Esophagus squamous epithelium (tissue), 4 donors: ENCODE data around the gene DHFR2.

Source experiments
- CTCF ChIP-seq, 6 experiments: fragments of 450-650 bp in 4 of 6; fragments of 200-600 bp in 2 of 6; sonication (generic) in 2 of 6; IDR thresholded peaks; one replicate each; pipeline ENCODE4 v1.5.1; 2016 to 2019; ENCODE audit warnings: antibody characterized with exemption in 6 of 6, mild to moderate bottlenecking in 4 of 6, moderate library complexity in 4 of 6
- POLR2A ChIP-seq, 4 donors: fragments of 450-650 bp; IDR thresholded peaks; one replicate each; pipeline ENCODE4 v1.6.1; 2017; ENCODE audit warnings: antibody characterized with exemption in 4 of 4, mild to moderate bottlenecking in 4 of 4, moderate library complexity in 3 of 4

- TF ChIP-seq CTCF (IDR thresholded peaks at IDR 0.05) (no peak), POLR2A (IDR thresholded peaks at IDR 0.05) (no peak)
Measured at GRCh38 chr3:94024385-94024784, 38.3 kb downstream of the DHFR2 start.
